C4-2B (cell line): ENCODE data around the gene KCNJ14.

Experiments used
- H3K27ac ChIP-seq: fragments of 450-650 bp; 2 replicates; pipeline ENCODE4 v1.5.1; 2017
- ZFX ChIP-seq: fragments of 450-650 bp; IDR thresholded peaks from 2 replicates; pipeline ENCODE4 v1.6.1; 2017
- TF ChIP-seq, protein P1 (sequence below): fragments of 450-650 bp; conservative IDR thresholded peaks from 2 replicates; pipeline ENCODE4 v1.5.1; 2017; ENCODE audit warnings: mild to moderate bottlenecking

KCNJ14 gene

DNA sequence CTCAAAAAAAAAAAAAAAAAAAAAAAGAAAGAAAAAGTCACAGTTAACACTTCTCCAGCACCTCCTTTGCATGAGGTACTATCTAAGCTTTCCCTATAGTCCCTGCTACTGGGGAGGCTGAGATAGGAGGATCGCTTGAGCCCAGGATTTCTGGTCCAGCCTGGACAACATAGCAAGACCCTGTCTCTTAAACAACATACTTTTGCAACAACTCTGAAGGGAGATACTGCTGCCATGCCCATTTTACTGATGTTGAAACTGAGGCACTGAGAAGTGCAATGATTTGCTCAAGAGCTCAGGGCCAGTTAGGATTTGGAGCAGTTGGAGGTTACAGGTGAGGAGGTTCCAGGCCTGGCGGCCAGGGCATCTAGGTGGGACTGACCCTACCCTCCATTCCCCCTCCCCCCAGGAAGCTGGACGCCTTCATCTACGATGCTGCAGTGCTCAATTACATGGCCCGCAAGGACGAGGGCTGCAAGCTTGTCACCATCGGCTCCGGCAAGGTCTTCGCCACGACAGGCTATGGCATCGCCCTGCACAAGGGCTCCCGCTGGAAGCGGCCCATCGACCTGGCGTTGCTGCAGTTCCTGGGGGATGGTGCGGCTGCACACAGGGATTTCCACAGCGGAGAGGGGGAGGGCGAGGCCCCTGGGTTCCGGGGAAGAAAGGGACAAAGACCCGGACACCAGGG is 13.9 kb upstream of the KCNJ14 start:
- no peak for TF ChIP-seq ZFX
- TF ChIP-seq, protein P1, sequence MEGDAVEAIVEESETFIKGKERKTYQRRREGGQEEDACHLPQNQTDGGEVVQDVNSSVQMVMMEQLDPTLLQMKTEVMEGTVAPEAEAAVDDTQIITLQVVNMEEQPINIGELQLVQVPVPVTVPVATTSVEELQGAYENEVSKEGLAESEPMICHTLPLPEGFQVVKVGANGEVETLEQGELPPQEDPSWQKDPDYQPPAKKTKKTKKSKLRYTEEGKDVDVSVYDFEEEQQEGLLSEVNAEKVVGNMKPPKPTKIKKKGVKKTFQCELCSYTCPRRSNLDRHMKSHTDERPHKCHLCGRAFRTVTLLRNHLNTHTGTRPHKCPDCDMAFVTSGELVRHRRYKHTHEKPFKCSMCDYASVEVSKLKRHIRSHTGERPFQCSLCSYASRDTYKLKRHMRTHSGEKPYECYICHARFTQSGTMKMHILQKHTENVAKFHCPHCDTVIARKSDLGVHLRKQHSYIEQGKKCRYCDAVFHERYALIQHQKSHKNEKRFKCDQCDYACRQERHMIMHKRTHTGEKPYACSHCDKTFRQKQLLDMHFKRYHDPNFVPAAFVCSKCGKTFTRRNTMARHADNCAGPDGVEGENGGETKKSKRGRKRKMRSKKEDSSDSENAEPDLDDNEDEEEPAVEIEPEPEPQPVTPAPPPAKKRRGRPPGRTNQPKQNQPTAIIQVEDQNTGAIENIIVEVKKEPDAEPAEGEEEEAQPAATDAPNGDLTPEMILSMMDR: no peak
- no peak overlapping the region for H3K27ac ChIP-seq

GRCh38 chr19:48442116-48443035 is 13.0 kb upstream of the KCNJ14 start:
- no peak overlapping the region for H3K27ac ChIP-seq
- TF ChIP-seq, protein P1: no peak
- TF ChIP-seq ZFX: no peak

GRCh38 chr19:48443256-48443655 is 12.1 kb upstream of the KCNJ14 start:
- H3K27ac ChIP-seq: peak overlapping the region; percentile 80; the same call in 1 of the 2 replicates
- no peak for TF ChIP-seq ZFX
- TF ChIP-seq, protein P1: no peak

- peak overlapping the region; percentile 80 for H3K27ac ChIP-seq
- no peak for TF ChIP-seq ZFX
- TF ChIP-seq, protein P1: no peak
These were observed 11.6 kb upstream of the KCNJ14 start for GRCh38 chr19:48443731-48444128.

DNA sequence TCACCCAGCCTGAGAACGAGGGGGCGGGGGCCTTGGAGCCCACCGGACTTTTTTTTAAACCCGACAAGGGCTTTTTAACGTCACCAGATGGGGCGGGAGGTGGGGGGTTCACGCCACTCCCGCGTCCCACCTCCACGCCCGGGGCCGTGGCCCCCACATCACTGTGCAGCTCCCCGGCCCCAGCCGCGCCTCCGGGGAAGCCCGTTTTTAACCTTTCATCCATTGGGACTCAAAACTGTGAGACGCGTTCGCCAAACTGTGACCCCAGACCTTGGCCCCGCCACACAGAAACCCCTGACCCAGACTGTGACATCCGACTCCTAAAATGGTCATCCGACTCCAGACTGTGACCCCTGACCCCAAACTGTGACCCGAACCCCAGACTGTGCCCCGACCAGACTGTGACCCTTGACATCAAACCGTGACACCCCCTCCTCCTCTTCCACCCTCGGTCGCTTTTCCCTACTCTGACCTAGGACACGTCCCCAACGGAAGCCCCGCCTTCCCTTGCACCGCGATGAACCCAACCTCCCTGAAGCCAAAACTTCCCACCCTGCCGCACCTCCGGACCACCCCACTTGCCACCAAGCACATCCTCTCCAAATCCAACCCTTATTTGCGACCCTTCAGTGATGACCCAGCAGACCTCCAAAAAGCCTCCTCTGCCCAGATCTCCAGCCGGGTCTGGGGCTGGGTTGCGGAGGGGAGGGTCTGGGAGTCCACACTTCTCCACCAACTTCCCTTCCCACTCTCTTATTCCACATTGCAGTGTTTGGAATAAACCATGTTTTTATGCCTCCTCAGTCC is 11.0 kb upstream of the KCNJ14 start:
- H3K27ac ChIP-seq: peak overlapping the region; percentile 80
- TF ChIP-seq ZFX: no peak
- TF ChIP-seq, protein P1: no peak

DNA sequence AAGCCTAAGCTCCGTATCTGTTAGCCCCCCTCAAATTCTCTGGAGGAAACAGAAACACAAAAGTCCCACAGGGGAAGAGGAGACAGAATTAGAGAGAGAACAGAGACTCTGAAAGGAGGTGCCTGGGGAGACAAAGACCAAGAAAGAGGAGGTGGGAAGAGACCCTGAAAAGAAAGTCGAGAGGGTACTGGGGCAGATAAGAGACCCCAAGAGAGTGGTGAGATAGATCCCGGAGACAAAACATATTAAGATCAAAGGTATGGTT is 10.5 kb upstream of the KCNJ14 start:
- peak overlapping the region; percentile 80 for H3K27ac ChIP-seq
- TF ChIP-seq ZFX: no peak
- TF ChIP-seq, protein P1: no peak

- H3K27ac ChIP-seq: peak overlapping the region; percentile 80
- TF ChIP-seq, protein P1: peak; percentile 63
- no peak for TF ChIP-seq ZFX
These were observed 10.1 kb upstream of the KCNJ14 start for GRCh38 chr19:48445256-48445605.
